Cardiac fibroblast (primary cell): ENCODE data around the gene ITK.

ENCODE experiments used
- DNase-seq, 2 donors: peaks; one replicate each; pipeline versions ENCODE4 v3.0.0 to v3.0.0-alpha.2; 2010; ENCODE audit warnings: low read depth in 2 of 2
- H3K4me3 ChIP-seq, 2 donors: replicated peaks in 1 of 2; 1 replicate in 1 of 2; 2 replicates in 1 of 2; pipeline ENCODE4 v1.5.1; 2011; ENCODE audit warnings: low read depth in 2 of 2, low read length in 2 of 2, mild to moderate bottlenecking in 2 of 2, moderate library complexity in 1 of 2
- TF ChIP-seq, protein P1 (sequence below): IDR thresholded peaks from one replicate; pipeline ENCODE4 v1.5.1; 2011; ENCODE audit warnings: low read depth, mild to moderate bottlenecking, low read length, inconsistent platforms

Gene ITK

DNA sequence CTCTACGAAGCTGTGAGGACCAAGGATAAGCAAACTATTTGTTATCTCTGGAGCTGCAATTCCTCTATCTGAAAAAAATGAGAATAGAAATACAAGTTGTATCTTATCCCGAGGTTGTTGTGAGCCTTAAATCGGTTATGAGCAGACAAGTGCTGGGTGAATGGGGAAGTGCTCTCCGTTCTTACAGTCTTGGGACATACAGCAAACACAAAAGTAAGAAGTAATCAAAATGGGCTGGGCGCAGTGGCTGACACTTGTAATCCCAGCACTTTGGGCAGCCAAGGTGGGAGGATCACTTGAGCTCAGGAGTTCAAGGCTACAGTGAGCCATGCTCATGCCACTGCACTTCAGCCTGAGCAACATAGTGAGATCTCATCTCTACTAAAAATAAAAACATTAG, 31.7 kb downstream of the ITK start:
- no peak for DNase-seq
- H3K4me3 ChIP-seq, result no peak overlapping the region
- TF ChIP-seq, protein P1, sequence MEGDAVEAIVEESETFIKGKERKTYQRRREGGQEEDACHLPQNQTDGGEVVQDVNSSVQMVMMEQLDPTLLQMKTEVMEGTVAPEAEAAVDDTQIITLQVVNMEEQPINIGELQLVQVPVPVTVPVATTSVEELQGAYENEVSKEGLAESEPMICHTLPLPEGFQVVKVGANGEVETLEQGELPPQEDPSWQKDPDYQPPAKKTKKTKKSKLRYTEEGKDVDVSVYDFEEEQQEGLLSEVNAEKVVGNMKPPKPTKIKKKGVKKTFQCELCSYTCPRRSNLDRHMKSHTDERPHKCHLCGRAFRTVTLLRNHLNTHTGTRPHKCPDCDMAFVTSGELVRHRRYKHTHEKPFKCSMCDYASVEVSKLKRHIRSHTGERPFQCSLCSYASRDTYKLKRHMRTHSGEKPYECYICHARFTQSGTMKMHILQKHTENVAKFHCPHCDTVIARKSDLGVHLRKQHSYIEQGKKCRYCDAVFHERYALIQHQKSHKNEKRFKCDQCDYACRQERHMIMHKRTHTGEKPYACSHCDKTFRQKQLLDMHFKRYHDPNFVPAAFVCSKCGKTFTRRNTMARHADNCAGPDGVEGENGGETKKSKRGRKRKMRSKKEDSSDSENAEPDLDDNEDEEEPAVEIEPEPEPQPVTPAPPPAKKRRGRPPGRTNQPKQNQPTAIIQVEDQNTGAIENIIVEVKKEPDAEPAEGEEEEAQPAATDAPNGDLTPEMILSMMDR, result no peak

DNA sequence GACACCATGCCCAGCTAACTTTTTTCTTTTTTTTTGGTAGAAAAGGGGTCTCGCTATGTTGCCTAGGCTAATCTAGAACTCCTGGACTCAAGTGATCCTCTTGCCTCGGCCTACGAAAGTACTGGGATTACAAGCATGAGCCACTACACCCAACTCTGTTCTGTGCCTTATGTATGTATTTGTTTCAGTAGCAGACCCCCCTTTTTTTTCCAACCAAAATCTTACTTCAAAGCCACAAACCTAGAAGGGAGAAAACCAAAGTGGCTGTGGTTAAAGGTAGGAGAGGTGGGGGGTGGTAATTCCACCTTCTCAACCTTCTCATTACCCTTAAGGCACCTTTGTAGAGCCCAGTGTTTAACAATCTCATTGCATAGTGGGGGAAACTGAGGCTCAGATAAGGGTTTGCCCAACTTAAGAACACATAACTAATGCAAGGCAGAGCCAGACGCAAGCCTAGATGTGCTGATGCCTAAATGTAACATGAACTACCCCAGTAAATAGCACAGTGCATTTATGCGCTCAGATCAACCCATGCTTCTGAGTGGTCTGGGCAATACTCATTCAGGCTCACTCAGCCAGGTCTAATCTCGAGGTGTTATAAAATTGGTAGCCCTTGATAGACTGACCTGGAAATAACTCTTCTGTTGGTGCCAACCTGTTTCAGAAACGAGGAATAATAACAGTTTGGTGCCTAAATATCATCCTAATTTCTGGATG, 33.0 kb downstream of the ITK start:
- TF ChIP-seq, protein P1, result no peak
- H3K4me3 ChIP-seq, result no peak overlapping the region
- no peak for DNase-seq

DNA sequence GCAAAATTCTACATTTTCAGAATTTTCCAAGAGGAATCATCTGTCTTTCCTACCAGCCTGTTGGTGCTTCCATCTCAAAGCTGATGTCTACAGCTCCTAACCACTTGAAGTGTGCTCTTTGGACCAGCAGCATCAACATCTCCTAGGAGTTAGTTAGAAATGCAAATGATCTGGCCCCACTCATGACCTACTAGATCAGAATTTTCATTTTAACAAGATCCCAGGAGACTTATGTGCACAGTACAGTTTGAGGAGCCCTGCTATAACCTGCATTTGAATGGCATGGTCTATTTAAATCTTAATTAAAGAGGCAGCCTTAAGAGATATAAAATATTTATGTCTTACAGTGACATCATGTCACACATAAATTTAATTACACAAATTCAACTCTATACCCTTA, 33.8 kb downstream of the ITK start:
- H3K4me3 ChIP-seq, result no peak overlapping the region
- DNase-seq, result no peak
- TF ChIP-seq, protein P1, result no peak

DNA sequence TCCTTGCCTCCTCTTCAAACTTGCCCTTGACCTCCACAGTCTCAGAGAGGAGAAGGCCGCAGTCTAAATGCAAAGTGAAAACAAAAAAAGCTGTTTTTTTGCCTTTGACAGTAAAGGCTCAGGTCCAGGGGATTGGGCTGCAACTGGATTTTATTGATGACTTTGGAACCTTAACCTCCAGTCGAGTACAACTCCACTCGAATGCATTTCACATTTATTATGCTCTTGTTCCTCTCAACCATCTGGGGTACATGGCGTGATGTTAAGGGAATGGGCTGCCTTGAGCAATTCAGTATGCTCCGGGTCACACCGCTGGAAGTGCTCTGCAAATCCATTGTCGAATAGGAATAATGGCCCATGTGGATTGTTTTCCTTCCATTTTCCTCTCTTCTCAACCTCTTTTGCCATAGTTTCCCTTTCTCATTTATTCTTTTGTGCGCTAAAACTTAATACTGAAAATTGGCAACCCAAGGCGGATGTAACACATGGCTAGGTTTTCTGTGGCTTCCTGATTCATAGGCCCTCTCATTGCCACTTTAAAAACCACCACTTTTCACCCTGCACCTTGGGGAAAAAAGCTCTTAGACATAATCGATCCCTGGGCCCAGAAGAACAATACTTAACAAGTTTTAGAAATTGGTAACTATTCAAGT, 34.3 kb downstream of the ITK start:
- TF ChIP-seq, protein P1, result no peak
- no peak for DNase-seq
- H3K4me3 ChIP-seq, result no peak overlapping the region

DNA sequence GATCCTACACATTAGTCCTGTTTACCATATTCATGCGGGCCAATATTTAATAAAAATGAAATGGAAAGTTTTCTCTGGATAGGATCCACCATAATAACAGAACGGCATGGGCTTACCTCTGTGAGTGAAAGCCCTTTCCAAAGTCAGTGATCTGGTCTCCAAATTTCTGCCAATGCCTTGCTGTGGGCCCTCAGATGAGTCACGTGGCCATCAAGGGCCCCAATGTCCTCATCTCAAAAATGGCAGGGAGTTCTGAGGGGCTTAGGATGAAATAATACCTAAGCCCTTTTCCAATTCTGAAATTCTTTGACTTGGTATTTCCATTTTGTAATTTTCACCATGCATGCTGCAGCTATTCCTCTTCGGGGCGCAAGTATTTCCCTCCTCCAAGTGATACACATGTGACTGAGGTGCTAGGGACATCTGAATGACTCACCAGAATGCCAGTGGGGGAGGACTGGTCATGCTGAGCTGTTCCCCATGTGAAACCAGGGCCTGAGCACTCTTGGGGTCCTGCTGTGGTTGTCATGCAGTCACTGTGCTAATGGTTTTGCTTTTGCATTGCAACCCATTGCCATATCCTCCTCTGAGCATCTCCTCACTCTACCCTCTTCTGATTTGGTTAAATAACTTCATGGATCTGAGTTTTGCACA, 35.0 kb downstream of the ITK start:
- TF ChIP-seq, protein P1, result no peak
- no peak for DNase-seq
- H3K4me3 ChIP-seq, result no peak overlapping the region

DNA sequence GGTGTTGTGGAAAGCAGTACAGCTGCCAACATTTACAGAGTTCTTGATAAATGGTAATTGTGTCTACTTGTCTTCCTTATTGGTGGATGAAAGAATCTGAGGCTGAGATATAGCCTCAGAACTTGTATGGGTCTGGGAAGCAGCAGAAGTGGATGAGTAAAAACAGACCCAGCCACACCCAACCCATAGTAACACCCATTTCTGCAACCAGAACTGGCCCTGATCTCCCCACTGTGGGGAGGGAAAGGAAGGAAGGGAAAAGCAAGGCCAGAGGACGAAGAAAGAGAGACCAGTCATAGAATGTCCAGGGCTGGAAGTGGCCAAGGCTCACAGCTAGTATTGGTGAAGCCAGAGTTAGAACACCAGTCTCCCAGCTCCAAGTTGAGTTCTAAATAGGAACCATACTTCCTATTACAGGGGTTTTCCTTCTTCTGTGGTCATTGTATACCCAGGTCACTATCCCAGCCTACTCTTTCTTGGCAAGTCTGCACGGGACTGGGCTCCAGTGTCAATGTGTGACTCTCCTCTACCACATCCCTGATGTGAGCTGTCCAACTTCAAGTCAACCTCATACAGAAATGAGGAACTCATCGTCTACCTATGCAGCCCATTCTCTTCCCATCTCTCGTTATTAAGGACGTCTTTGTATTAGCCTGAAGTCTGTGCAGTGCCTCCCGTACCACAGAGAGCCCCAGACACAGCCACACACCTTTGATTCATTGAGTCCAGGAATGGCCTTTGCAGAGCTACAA, 35.9 kb downstream of the ITK start:
- TF ChIP-seq, protein P1, result no peak
- no peak for DNase-seq
- H3K4me3 ChIP-seq, result no peak overlapping the region
